Measurements from ENCODE around the gene PNMA6F. TPM values are rescaled to one million over a fixed set of nuclear protein-coding genes. Genes with fewer than 3 reads are reported as not detected.

PNMA6F gene
- total RNA-seq, 4 donors from 2014 or later, result not detected

GRCh38 chrX:153340111-153340510 is 18.5 kb upstream of the PNMA6F start:
- Histone ChIP-seq H3K4me3 (no peak overlapping the region), H3K27me3 (no peaks in the 10 kb centered on the region), H3K36me3 (peaks cover 0 to 15% (median 0%) of the 10 kb centered on the region in 3 donors), H3K9me3 (no peaks in the 10 kb centered on the region), H3K4me1 (no peaks in the 10 kb centered on the region), H3K27ac (no peak overlapping the region)
- no peak for DNase-seq
- TF ChIP-seq POLR2A (IDR thresholded peaks at IDR 0.05) (no peak), CTCF (IDR thresholded peaks at IDR 0.05) (no peak)

- H3K4me3 ChIP-seq, result no peak overlapping the region
- H3K4me1 ChIP-seq, result no peaks in the 10 kb centered on the region
- TF ChIP-seq CTCF (IDR thresholded peaks at IDR 0.05) (no peak), POLR2A (IDR thresholded peaks at IDR 0.05) (no peak)
- no peak for DNase-seq
- H3K9me3 ChIP-seq, result no peaks in the 10 kb centered on the region
- peaks cover 0 to 15% (median 0%) of the 10 kb centered on the region in 3 donors for H3K36me3 ChIP-seq
- H3K27me3 ChIP-seq, result no peaks in the 10 kb centered on the region
- H3K27ac ChIP-seq, result no peak overlapping the region
Observed at GRCh38 chrX:153339662-153340061, 18.1 kb upstream of the PNMA6F start.

GRCh38 chrX:153338836-153339235 is 17.3 kb upstream of the PNMA6F start:
- no peak for DNase-seq
- no peaks in the 10 kb centered on the region for H3K4me1 ChIP-seq
- H3K27ac ChIP-seq, result no peak overlapping the region
- TF ChIP-seq CTCF (IDR thresholded peaks at IDR 0.05), result no peak
- no peak for TF ChIP-seq POLR2A (IDR thresholded peaks at IDR 0.05)
- no peaks in the 10 kb centered on the region for H3K27me3 ChIP-seq
- H3K36me3 ChIP-seq, result peaks cover 0 to 7% (median 0%) of the 10 kb centered on the region in 3 donors
- no peaks in the 10 kb centered on the region for H3K9me3 ChIP-seq
- H3K4me3 ChIP-seq, result no peak overlapping the region

GRCh38 chrX:153336988-153337387 is 15.4 kb upstream of the PNMA6F start:
- H3K27me3 ChIP-seq, result no peaks in the 10 kb centered on the region
- no peak for DNase-seq
- no peaks in the 10 kb centered on the region for H3K9me3 ChIP-seq
- H3K36me3 ChIP-seq, result peaks cover 0 to 5% (median 0%) of the 10 kb centered on the region in 3 donors
- no peak overlapping the region for H3K27ac ChIP-seq
- no peak overlapping the region for H3K4me3 ChIP-seq
- TF ChIP-seq POLR2A (IDR thresholded peaks at IDR 0.05), result no peak
- TF ChIP-seq CTCF (IDR thresholded peaks at IDR 0.05), result no peak
- no peaks in the 10 kb centered on the region for H3K4me1 ChIP-seq

GRCh38 chrX:153336121-153336894 is 14.7 kb upstream of the PNMA6F start:
- Histone ChIP-seq H3K9me3 (no peaks in the 10 kb centered on the region), H3K27ac (no peak overlapping the region), H3K36me3 (peaks cover 0 to 5% (median 0%) of the 10 kb centered on the region in 3 donors), H3K4me1 (no peaks in the 10 kb centered on the region), H3K27me3 (no peaks in the 10 kb centered on the region), H3K4me3 (no peak overlapping the region)
- TF ChIP-seq POLR2A (IDR thresholded peaks at IDR 0.05) (no peak), CTCF (IDR thresholded peaks at IDR 0.05) (no peak)
- DNase-seq, result peak in 2 of 3 donors; percentile 22 to 47

All from Peyer's patch (tissue), 4 donors.